K562 (cell line): ENCODE results near the gene TOX2. TPM values are rescaled to one million over a fixed set of nuclear protein-coding genes. Genes with fewer than 3 reads are reported as not detected.
A peak's percentile ranks its signal among the peaks of the same experiment; 100 is the strongest.

Source experiments
- GTF2F1 ChIP-seq: IDR thresholded peaks from 2 replicates; pipeline ENCODE4 v1.6.1; 2011; ENCODE audit warnings: low read depth, low read length, improper control_type of control experiment
- KDM4B ChIP-seq, 2 experiments: fragments of 450-650 bp in 1 of 2; sonication (generic) in 1 of 2; IDR thresholded peaks; 2 replicates each; pipeline ENCODE4 v1.6.1; 2016 to 2017; ENCODE audit warnings: borderline replicate concordance in 2 of 2, antibody characterized with exemption in 1 of 2, low read depth in 1 of 2, mild to moderate bottlenecking in 1 of 2
- SAFB2 ChIP-seq: fragments of 200-400 bp; formaldehyde crosslinking; IDR thresholded peaks from 2 replicates; pipeline ENCODE4 v1.6.1; 2018; ENCODE audit warnings: borderline replicate concordance, low read length, low read depth, moderate library complexity; ENCODE audit not compliant: severe bottlenecking
- SNIP1 ChIP-seq: fragments of 450-650 bp; IDR thresholded peaks from 2 replicates; pipeline ENCODE4 v1.7.1; 2017; ENCODE audit warnings: low read depth, mild to moderate bottlenecking
- TEAD1 ChIP-seq, 2 experiments: fragments of 450-650 bp in 1 of 2; sonication (generic) in 1 of 2; formaldehyde crosslinking; IDR thresholded peaks; 2 replicates each; pipeline versions ENCODE4 v1.4.0 to v1.8.0; 2020 to 2022; ENCODE audit warnings: mild to moderate bottlenecking in 2 of 2, missing genetic modification reagents in 1 of 2
- ZNF224 ChIP-seq: sonication (generic); formaldehyde crosslinking; IDR thresholded peaks from 2 replicates; pipeline ENCODE4 v1.8.0; 2022; ENCODE audit warnings: mild to moderate bottlenecking, missing genetic modification reagents
- ZNF23 ChIP-seq: fragments of 250-450 bp; sonication (Bioruptor Pico); IDR thresholded peaks from 2 replicates; pipeline ENCODE4 v1.4.0; 2020; ENCODE audit warnings: mild to moderate bottlenecking
- ZNF274 ChIP-seq: IDR thresholded peaks from 2 replicates; pipeline ENCODE4 v1.6.1; 2011; ENCODE audit warnings: low read depth, mild to moderate bottlenecking, low read length, moderate library complexity, borderline replicate concordance
- ZSCAN29 ChIP-seq: fragments of 450-650 bp; IDR thresholded peaks from 2 replicates; pipeline ENCODE4 v1.6.1; 2017
- polyA plus RNA-seq, 8 experiments: library from polyadenylated mRNA; depleted of rRNA in 4 of 8; stranded (reverse) in 5 of 8; unstranded in 3 of 8; fragments of >200 nt; fragmentation: Nextera tagmentation in 2 of 8; fragmentation: Illumina TruSeq in 1 of 8; extraction: Ambion mirVana in 2 of 8; extraction: Trizol in 1 of 8; gene quantifications; 2 replicates each; pipeline versions ENCODE4 v1.2.1 to v1.2.3, GENCODE V29; 2011 to 2014; ENCODE audit warnings: inconsistent platforms in 1 of 8, missing spikeins in 1 of 8
- total RNA-seq, 7 experiments: library from RNA; depleted of rRNA in 6 of 7; stranded (reverse); fragments of >200 nt in 6 of 7; fragmentation: Illumina TruSeq in 2 of 7; extraction: Trizol in 2 of 7; gene quantifications; 2 replicates each; pipeline versions ENCODE4 v1.2.1 to v1.2.3, GENCODE V29; 2011 to 2021; ENCODE audit warnings: low replicate concordance in 1 of 7
- TF ChIP-seq, protein P1 (sequence below): fragments of 450-650 bp; IDR thresholded peaks from 2 replicates; pipeline ENCODE4 v1.6.1; 2017; ENCODE audit warnings: antibody characterized with exemption, mild to moderate bottlenecking
- TF ChIP-seq, protein P2 (sequence below): fragments of 450-650 bp; IDR thresholded peaks from one replicate; pipeline ENCODE4 v1.6.1; 2018; ENCODE audit warnings: mild to moderate bottlenecking, moderate library complexity; ENCODE audit not compliant: partially characterized antibody
- TF ChIP-seq, protein P3 (sequence below): fragments of 200-800 bp; sonication (Bioruptor generic); IDR thresholded peaks from 2 replicates; pipeline ENCODE4 v1.6.1; 2016; ENCODE audit warnings: missing genetic modification characterization, missing compliant biosample characterization
- TF ChIP-seq, protein P4 (sequence below): fragments of 150-350 bp; IDR thresholded peaks from 2 replicates; pipeline ENCODE4 v1.6.1; 2014; ENCODE audit warnings: low read depth, mild to moderate bottlenecking, low read length, borderline replicate concordance

The TOX2 gene
- total and polyA plus RNA-seq, 9 of the 15 experiments (the other 6 are each of a cell fraction or from before 2014, with no cell fraction given): not detected

DNA sequence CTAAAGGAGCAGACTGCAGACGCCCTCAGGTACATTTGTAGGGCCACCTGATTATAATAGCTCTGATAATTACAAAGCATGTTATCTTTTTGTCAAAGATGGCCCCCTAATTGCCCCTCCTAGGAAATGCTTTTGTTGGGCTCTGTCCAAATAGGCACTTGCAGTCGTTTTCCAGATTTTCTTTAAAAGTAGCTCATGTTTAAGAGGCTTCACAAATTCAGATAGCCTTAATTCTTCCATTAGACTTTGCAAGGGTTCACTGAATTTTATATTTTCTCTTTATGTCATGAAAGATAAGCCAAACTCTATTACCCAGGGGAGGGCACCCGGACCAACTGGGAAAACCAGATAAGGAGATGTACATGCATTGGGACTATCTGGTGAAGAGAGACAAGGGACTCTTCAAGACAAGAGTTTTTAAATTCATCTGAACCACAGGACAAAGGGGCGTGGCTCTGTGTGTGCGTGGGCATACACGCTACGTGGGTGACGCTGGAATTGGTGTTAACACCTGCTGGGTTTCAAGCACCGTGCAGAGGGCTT is 95.6 kb downstream of the TOX2 start (continued):
- TF ChIP-seq ZNF224 (CRISPR knock-in tag): no peak
- TF ChIP-seq, protein P1, sequence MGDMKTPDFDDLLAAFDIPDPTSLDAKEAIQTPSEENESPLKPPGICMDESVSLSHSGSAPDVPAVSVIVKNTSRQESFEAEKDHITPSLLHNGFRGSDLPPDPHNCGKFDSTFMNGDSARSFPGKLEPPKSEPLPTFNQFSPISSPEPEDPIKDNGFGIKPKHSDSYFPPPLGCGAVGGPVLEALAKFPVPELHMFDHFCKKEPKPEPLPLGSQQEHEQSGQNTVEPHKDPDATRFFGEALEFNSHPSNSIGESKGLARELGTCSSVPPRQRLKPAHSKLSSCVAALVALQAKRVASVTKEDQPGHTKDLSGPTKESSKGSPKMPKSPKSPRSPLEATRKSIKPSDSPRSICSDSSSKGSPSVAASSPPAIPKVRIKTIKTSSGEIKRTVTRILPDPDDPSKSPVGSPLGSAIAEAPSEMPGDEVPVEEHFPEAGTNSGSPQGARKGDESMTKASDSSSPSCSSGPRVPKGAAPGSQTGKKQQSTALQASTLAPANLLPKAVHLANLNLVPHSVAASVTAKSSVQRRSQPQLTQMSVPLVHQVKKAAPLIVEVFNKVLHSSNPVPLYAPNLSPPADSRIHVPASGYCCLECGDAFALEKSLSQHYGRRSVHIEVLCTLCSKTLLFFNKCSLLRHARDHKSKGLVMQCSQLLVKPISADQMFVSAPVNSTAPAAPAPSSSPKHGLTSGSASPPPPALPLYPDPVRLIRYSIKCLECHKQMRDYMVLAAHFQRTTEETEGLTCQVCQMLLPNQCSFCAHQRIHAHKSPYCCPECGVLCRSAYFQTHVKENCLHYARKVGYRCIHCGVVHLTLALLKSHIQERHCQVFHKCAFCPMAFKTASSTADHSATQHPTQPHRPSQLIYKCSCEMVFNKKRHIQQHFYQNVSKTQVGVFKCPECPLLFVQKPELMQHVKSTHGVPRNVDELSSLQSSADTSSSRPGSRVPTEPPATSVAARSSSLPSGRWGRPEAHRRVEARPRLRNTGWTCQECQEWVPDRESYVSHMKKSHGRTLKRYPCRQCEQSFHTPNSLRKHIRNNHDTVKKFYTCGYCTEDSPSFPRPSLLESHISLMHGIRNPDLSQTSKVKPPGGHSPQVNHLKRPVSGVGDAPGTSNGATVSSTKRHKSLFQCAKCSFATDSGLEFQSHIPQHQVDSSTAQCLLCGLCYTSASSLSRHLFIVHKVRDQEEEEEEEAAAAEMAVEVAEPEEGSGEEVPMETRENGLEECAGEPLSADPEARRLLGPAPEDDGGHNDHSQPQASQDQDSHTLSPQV: no peak
- TF ChIP-seq, protein P2, sequence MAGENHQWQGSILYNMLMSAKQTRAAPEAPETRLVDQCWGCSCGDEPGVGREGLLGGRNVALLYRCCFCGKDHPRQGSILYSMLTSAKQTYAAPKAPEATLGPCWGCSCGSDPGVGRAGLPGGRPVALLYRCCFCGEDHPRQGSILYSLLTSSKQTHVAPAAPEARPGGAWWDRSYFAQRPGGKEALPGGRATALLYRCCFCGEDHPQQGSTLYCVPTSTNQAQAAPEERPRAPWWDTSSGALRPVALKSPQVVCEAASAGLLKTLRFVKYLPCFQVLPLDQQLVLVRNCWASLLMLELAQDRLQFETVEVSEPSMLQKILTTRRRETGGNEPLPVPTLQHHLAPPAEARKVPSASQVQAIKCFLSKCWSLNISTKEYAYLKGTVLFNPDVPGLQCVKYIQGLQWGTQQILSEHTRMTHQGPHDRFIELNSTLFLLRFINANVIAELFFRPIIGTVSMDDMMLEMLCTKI: no peak
- no peak for TF ChIP-seq SAFB2
- no peak for TF ChIP-seq ZNF274
- peak in 1 of 2 experiments; percentile 59; a peak in 1 of 4 replicates for TF ChIP-seq TEAD1 (CRISPR knock-in tag; IDR thresholded peaks at IDR 0.05)
- TF ChIP-seq, protein P3, sequence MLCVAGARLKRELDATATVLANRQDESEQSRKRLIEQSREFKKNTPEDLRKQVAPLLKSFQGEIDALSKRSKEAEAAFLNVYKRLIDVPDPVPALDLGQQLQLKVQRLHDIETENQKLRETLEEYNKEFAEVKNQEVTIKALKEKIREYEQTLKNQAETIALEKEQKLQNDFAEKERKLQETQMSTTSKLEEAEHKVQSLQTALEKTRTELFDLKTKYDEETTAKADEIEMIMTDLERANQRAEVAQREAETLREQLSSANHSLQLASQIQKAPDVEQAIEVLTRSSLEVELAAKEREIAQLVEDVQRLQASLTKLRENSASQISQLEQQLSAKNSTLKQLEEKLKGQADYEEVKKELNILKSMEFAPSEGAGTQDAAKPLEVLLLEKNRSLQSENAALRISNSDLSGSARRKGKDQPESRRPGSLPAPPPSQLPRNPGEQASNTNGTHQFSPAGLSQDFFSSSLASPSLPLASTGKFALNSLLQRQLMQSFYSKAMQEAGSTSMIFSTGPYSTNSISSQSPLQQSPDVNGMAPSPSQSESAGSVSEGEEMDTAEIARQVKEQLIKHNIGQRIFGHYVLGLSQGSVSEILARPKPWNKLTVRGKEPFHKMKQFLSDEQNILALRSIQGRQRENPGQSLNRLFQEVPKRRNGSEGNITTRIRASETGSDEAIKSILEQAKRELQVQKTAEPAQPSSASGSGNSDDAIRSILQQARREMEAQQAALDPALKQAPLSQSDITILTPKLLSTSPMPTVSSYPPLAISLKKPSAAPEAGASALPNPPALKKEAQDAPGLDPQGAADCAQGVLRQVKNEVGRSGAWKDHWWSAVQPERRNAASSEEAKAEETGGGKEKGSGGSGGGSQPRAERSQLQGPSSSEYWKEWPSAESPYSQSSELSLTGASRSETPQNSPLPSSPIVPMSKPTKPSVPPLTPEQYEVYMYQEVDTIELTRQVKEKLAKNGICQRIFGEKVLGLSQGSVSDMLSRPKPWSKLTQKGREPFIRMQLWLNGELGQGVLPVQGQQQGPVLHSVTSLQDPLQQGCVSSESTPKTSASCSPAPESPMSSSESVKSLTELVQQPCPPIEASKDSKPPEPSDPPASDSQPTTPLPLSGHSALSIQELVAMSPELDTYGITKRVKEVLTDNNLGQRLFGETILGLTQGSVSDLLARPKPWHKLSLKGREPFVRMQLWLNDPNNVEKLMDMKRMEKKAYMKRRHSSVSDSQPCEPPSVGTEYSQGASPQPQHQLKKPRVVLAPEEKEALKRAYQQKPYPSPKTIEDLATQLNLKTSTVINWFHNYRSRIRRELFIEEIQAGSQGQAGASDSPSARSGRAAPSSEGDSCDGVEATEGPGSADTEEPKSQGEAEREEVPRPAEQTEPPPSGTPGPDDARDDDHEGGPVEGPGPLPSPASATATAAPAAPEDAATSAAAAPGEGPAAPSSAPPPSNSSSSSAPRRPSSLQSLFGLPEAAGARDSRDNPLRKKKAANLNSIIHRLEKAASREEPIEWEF: 0 out of 2 replicates have a peak, but pooled peaks have one; percentile 52
- TF ChIP-seq GTF2F1: no peak
- TF ChIP-seq, protein P4, sequence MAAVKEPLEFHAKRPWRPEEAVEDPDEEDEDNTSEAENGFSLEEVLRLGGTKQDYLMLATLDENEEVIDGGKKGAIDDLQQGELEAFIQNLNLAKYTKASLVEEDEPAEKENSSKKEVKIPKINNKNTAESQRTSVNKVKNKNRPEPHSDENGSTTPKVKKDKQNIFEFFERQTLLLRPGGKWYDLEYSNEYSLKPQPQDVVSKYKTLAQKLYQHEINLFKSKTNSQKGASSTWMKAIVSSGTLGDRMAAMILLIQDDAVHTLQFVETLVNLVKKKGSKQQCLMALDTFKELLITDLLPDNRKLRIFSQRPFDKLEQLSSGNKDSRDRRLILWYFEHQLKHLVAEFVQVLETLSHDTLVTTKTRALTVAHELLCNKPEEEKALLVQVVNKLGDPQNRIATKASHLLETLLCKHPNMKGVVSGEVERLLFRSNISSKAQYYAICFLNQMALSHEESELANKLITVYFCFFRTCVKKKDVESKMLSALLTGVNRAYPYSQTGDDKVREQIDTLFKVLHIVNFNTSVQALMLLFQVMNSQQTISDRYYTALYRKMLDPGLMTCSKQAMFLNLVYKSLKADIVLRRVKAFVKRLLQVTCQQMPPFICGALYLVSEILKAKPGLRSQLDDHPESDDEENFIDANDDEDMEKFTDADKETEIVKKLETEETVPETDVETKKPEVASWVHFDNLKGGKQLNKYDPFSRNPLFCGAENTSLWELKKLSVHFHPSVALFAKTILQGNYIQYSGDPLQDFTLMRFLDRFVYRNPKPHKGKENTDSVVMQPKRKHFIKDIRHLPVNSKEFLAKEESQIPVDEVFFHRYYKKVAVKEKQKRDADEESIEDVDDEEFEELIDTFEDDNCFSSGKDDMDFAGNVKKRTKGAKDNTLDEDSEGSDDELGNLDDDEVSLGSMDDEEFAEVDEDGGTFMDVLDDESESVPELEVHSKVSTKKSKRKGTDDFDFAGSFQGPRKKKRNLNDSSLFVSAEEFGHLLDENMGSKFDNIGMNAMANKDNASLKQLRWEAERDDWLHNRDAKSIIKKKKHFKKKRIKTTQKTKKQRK: no peak
- no peak for TF ChIP-seq ZNF23 (CRISPR knock-in tag)
- TF ChIP-seq SNIP1: no peak
- TF ChIP-seq KDM4B (IDR thresholded peaks at IDR 0.05; ENCODE audit: borderline replicate concordance in 2 of 2, low read depth in 1 of 2): no peak
- TF ChIP-seq ZSCAN29: no peak
